Activated CD8-positive, alpha-beta memory T cell treated with anti-CD3 and anti-CD28 coated beads for 24 hours (primary cell): Measurements from ENCODE around the gene SMIM15.
A peak's percentile ranks its signal among the peaks of the same experiment; 100 is the strongest.
"Not testable (repeated sequence)": the region's sequence is repeated elsewhere in the genome, so short reads cannot be mapped to it uniquely, and the experiment has no call there.

Experiments
- DNase-seq: peaks from one replicate; pipeline ENCODE4 v3.0.0-alpha.2; 2020

SMIM15 gene

GRCh38 chr5:61162010-61162831, at the start of gene SMIM15:
Gene SMIM15 (minus strand): TSS chr5:61162468. CDS start chr5:61160171, 2,297 bp downstream.
- DNase-seq: peak; percentile 90

GRCh38 chr5:61207884-61208283, 45.6 kb upstream of the SMIM15 start:
- no peak for DNase-seq

- no peak for DNase-seq
Observed at GRCh38 chr5:61205013-61205412, 42.7 kb upstream of the SMIM15 start.

- DNase-seq: no peak
Observed at GRCh38 chr5:61202213-61202612, 39.9 kb upstream of the SMIM15 start.

GRCh38 chr5:61200582-61201155, 38.4 kb upstream of the SMIM15 start:
- no peak for DNase-seq

GRCh38 chr5:61198606-61199005, 36.3 kb upstream of the SMIM15 start:
- no peak for DNase-seq

GRCh38 chr5:61187826-61188225, 25.6 kb upstream of the SMIM15 start:
- DNase-seq: not testable (repeated sequence)

GRCh38 chr5:61187352-61187751, 25.1 kb upstream of the SMIM15 start:
- DNase-seq: not testable (repeated sequence)

GRCh38 chr5:61186634-61187033, 24.4 kb upstream of the SMIM15 start:
- DNase-seq: no peak

- no peak for DNase-seq
Observed at GRCh38 chr5:61184708-61185107, 22.4 kb upstream of the SMIM15 start.

GRCh38 chr5:61183538-61183937, 21.3 kb upstream of the SMIM15 start:
- DNase-seq: no peak

GRCh38 chr5:61182449-61182848, 20.2 kb upstream of the SMIM15 start:
- no peak for DNase-seq

GRCh38 chr5:61180886-61181285, 18.6 kb upstream of the SMIM15 start:
- no peak for DNase-seq

- no peak for DNase-seq
Observed at GRCh38 chr5:61178702-61179101, 16.4 kb upstream of the SMIM15 start.

- no peak for DNase-seq
Observed at GRCh38 chr5:61177716-61178115, 15.4 kb upstream of the SMIM15 start.

- no peak for DNase-seq
Observed at GRCh38 chr5:61177070-61177469, 14.8 kb upstream of the SMIM15 start.

GRCh38 chr5:61176631-61177030, 14.4 kb upstream of the SMIM15 start:
- DNase-seq: no peak

- no peak for DNase-seq
Observed at GRCh38 chr5:61171479-61171878, 9.2 kb upstream of the SMIM15 start.

- DNase-seq: no peak
Observed at GRCh38 chr5:61168951-61169350, 6.7 kb upstream of the SMIM15 start.

- DNase-seq: no peak
Observed at GRCh38 chr5:61167382-61167781, 5.1 kb upstream of the SMIM15 start.

- no peak for DNase-seq
Observed at GRCh38 chr5:61163905-61164304, 1.6 kb upstream of the SMIM15 start.

GRCh38 chr5:61162832-61163567, 732 bp upstream of the SMIM15 start:
- DNase-seq: no peak

- no peak for DNase-seq
Observed at GRCh38 chr5:61160497-61160896, 1.8 kb downstream of the SMIM15 start.

- no peak for DNase-seq
Observed at GRCh38 chr5:61159836-61160235, 2.4 kb downstream of the SMIM15 start.
